RWPE1 (cell line): Measurements from ENCODE around the gene FILIP1L.
A peak's percentile ranks its signal among the peaks of the same experiment; 100 is the strongest.

ENCODE experiments used
- CTCF ChIA-PET: fragments of 350-600 bp; sonication (Branson Sonifier 250); formaldehyde crosslinking; extraction: SDS; loops from one replicate; lab custom pipeline; 2021; lab: Yijun Ruan, JAX
- POLR2A ChIA-PET: fragments of 400-600 bp; formaldehyde crosslinking; extraction: SDS; loops from one replicate; lab custom pipeline; 2020; ENCODE audit warnings: antibody characterized with exemption; ENCODE audit not compliant: low non-redundant PET; lab: Yijun Ruan, JAX
- DNase-seq: peaks from one replicate; pipeline ENCODE4 v3.0.0; 2012; ENCODE audit warnings: low spot score
- H3K27ac ChIP-seq: fragments of 450-650 bp; 2 replicates; pipeline ENCODE4 v1.5.1; 2017
- TF ChIP-seq, protein P1 (sequence below): fragments of 450-650 bp; conservative IDR thresholded peaks from 2 replicates; pipeline ENCODE4 v1.5.1; 2017; ENCODE audit warnings: low read depth, mild to moderate bottlenecking

The FILIP1L gene

DNA sequence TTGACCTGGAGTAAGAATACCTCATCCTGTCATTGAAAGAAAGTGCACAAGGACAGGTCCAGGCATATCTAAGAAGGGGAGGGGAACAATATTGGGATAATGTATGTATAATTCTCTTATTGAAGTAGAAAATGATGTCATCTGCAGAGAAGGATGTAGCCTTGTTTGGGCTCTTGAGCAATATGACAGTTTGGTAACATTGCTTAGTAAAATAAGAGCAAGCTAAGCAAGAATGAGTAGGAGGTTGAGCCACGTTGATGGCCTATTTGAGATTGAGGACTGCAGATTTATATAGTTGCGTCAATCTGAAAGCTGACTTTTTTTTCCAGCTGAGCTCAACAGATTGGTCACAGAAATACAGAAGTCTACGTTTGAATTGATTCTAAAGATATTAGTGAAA lies 145.2 kb downstream of the FILIP1L start:
- CTCF ChIA-PET: no interaction called here
- DNase-seq: peak; percentile 3
- POLR2A ChIA-PET: no interaction called here
- TF ChIP-seq, protein P1, sequence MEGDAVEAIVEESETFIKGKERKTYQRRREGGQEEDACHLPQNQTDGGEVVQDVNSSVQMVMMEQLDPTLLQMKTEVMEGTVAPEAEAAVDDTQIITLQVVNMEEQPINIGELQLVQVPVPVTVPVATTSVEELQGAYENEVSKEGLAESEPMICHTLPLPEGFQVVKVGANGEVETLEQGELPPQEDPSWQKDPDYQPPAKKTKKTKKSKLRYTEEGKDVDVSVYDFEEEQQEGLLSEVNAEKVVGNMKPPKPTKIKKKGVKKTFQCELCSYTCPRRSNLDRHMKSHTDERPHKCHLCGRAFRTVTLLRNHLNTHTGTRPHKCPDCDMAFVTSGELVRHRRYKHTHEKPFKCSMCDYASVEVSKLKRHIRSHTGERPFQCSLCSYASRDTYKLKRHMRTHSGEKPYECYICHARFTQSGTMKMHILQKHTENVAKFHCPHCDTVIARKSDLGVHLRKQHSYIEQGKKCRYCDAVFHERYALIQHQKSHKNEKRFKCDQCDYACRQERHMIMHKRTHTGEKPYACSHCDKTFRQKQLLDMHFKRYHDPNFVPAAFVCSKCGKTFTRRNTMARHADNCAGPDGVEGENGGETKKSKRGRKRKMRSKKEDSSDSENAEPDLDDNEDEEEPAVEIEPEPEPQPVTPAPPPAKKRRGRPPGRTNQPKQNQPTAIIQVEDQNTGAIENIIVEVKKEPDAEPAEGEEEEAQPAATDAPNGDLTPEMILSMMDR: no peak
- H3K27ac ChIP-seq: no peak overlapping the region

- ChIA-PET CTCF (no interaction called here), POLR2A (no interaction called here)
- DNase-seq: peak; percentile 28
- no peak overlapping the region for H3K27ac ChIP-seq
- TF ChIP-seq, protein P1: no peak
These were observed 146.5 kb downstream of the FILIP1L start for GRCh38 chr3:99967796-99968195.

DNA sequence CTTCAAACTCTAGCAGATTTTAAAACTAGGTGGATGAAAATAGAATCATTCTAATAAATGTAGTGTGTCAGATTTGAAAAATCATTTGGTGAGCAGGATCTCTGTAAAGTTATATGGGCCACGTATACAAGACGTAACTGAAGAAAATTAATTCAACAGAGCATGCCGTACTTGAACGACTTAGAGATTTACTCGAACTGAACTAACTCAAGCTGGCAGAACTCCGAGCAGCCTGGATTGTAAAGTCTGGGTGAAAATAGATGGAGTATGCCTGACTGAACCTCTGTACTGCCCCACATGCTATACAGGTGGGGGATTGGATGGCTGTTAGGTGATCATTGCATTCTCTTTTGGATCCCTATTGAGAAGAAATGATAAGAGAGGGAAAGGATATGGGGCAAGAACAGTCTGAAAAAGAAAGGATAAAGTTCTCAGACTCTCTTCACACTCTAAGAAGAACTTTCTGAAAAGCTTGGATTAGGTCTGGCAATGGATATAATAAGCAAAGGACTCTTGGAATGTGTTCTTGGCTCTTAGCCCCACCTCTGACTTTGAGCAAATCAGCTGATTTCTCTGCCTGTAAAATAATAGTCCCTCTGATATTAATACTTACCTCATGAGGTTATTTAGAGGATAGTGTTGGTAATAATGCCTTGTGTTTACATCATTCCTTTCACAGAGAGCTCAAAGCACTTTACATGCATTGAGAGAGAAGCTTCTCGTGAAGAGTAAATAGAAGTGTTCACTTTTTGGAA lies 147.5 kb downstream of the FILIP1L start:
- ChIA-PET POLR2A (no interaction called here), CTCF (interaction anchor here (0.6 kb wide), 1 partner anchor 80 kb away, joined by 3 read pairs; no protein-coding TSS in a partner anchor)
- TF ChIP-seq, protein P1: no peak
- no peak for DNase-seq
- no peak overlapping the region for H3K27ac ChIP-seq

- no peak for DNase-seq
- POLR2A ChIA-PET: no interaction called here
- TF ChIP-seq, protein P1: no peak
- CTCF ChIA-PET: no interaction called here
- H3K27ac ChIP-seq: peak overlapping the region; percentile 68
These were observed 148.5 kb downstream of the FILIP1L start for GRCh38 chr3:99965681-99966408.

- ChIA-PET POLR2A (no interaction called here), CTCF (interaction anchor here (0.6 kb wide), 1 partner anchor 130 kb away, joined by 4 read pairs; no protein-coding TSS in a partner anchor)
- H3K27ac ChIP-seq: no peak overlapping the region
- peak; percentile 8 for DNase-seq
- TF ChIP-seq, protein P1: no peak
These were observed 149.2 kb downstream of the FILIP1L start for GRCh38 chr3:99965077-99965476.

GRCh38 chr3:99962703-99963102 lies 151.6 kb downstream of the FILIP1L start:
- CTCF ChIA-PET: no interaction called here
- no peak for DNase-seq
- POLR2A ChIA-PET: no interaction called here
- TF ChIP-seq, protein P1: no peak
- no peak overlapping the region for H3K27ac ChIP-seq
